ENCODE data around the gene VWF. TPM values are rescaled to one million over a fixed set of nuclear protein-coding genes. Genes with fewer than 3 reads are reported as not detected.

The VWF gene
- total RNA-seq, 4 donors from 2014 or later, result 78.8 to 118 (median 101) TPM

DNA sequence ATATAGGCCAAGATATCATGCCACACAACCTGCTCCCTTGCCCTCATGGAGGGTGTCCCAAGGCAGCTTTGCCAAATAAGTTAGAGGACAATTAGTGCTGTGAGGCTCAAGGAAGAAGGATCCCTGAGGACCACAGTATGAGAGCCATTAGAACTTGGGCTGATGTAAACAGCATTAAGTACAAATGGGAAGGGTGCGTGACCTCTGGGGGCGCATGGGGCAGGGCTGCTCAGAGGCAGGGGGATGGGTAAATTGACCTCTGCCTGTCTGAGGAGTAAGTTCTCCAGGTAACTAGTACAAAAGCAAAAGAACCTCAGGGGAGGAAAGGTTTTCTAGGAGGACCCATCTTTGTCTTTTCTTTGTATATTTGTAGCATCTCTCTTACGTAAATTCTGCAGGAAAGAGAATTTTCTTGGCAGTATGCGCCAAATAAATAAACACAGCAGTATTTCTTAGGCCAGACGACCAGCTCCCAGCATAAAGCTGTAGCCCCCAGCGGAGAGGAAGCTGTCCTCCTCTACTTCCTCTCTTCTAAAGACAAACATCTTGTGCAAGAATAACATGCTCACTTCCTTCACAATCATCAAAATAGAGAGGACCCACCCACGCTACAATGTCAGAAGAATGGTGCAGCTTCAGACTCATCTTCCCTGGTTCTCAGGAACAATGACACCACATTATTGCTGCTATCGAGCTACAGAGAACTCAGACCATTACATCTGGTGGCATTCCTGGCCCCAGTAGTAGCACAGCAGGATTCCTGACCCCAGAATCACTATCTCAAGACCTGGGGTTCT is 16.4 kb upstream of the VWF start:
- in situ Hi-C loops (cut with MboI; ENCODE audit: low sequenced_read_pairs in 4 of 4) (no loop called here), intact Hi-C loops (cut with DNase I; ENCODE audit: low total_unique reads) (no loop called here)
- no peaks in the 10 kb centered on the region for H3K9me3 ChIP-seq
- no peak overlapping the region for H3K4me3 ChIP-seq
- no peaks in the 10 kb centered on the region for H3K27me3 ChIP-seq
- peaks cover 3 to 22% of the 10 kb centered on the region in 2 donors for H3K4me1 ChIP-seq
- DNase-seq, result peak in 1 of 2 donors; percentile 32
- peak in 1 of 2 donors; percentile 19 for TF ChIP-seq POLR2A (IDR thresholded peaks at IDR 0.05)
- TF ChIP-seq, protein P1, sequence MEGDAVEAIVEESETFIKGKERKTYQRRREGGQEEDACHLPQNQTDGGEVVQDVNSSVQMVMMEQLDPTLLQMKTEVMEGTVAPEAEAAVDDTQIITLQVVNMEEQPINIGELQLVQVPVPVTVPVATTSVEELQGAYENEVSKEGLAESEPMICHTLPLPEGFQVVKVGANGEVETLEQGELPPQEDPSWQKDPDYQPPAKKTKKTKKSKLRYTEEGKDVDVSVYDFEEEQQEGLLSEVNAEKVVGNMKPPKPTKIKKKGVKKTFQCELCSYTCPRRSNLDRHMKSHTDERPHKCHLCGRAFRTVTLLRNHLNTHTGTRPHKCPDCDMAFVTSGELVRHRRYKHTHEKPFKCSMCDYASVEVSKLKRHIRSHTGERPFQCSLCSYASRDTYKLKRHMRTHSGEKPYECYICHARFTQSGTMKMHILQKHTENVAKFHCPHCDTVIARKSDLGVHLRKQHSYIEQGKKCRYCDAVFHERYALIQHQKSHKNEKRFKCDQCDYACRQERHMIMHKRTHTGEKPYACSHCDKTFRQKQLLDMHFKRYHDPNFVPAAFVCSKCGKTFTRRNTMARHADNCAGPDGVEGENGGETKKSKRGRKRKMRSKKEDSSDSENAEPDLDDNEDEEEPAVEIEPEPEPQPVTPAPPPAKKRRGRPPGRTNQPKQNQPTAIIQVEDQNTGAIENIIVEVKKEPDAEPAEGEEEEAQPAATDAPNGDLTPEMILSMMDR (IDR thresholded peaks at IDR 0.05 in 4 of 5, conservative IDR thresholded peaks at IDR 0.05 in 1 of 5), result no peak
- H3K27ac ChIP-seq, result peak overlapping the region; percentile 37 to 62 (median 50)
- H3K36me3 ChIP-seq, result no peaks in the 10 kb centered on the region
- peak; percentile 45 to 72 for ATAC-seq

DNA sequence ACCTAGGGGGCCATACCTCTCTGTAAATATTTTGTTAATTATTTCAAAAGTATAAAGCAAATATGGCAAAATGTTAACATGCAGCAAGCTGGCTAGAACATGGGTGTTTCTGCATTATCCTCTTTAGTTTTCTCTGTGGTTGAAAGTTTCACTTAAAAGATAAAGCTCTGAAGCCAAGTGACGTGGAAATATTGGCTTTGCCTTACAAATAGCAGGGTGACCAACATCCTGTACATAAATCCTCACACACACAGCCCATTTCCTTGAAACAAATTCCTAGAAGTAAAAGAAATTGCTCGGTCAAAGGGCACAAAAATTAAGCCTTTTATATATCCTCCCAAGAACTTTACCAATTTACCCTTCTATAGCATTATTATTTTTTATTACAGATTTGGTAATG is 10.6 kb upstream of the VWF start:
- H3K27ac ChIP-seq, result peak overlapping the region in 1 of 4 donors; percentile 52
- peaks cover 0 to 5% of the 10 kb centered on the region in 2 donors for H3K4me1 ChIP-seq
- in situ Hi-C loops (cut with MboI; ENCODE audit: low sequenced_read_pairs in 4 of 4), result no loop called here
- no peak for ATAC-seq
- no peak for TF ChIP-seq POLR2A (IDR thresholded peaks at IDR 0.05)
- TF ChIP-seq, protein P1 (IDR thresholded peaks at IDR 0.05 in 4 of 5, conservative IDR thresholded peaks at IDR 0.05 in 1 of 5), result no peak
- H3K36me3 ChIP-seq, result no peaks in the 10 kb centered on the region
- no peak for DNase-seq
- H3K9me3 ChIP-seq, result no peaks in the 10 kb centered on the region
- intact Hi-C loops (cut with DNase I; ENCODE audit: low total_unique reads), result no loop called here
- H3K4me3 ChIP-seq, result no peak overlapping the region
- no peaks in the 10 kb centered on the region for H3K27me3 ChIP-seq

DNA sequence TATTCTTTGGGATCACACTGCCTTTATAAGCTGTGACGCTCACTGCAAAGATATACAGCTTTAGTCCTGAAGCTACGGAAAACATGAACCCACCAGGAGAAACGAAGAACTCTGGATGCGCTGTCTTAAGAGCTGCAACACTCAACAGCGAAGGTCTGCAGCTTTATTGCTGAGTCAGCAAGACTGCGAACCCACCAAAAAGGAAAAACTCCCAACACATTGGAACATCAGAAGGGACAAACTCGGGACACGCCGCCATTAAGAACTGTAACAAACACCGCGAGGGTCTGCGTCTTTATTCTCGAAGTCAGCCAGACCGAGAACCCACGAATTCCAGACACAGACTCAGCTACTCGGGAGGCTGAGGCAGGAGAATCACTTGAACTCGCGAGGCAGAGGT is 9.2 kb upstream of the VWF start:
- Histone ChIP-seq H3K36me3 (no peaks in the 10 kb centered on the region), H3K27me3 (no peaks in the 10 kb centered on the region), H3K27ac (no peak overlapping the region), H3K9me3 (no peaks in the 10 kb centered on the region), H3K4me1 (no peaks in the 10 kb centered on the region), H3K4me3 (no peak overlapping the region)
- in situ Hi-C loops (cut with MboI; ENCODE audit: low sequenced_read_pairs in 4 of 4), result no loop called here
- TF ChIP-seq POLR2A (IDR thresholded peaks at IDR 0.05), result no peak
- TF ChIP-seq, protein P1 (IDR thresholded peaks at IDR 0.05 in 4 of 5, conservative IDR thresholded peaks at IDR 0.05 in 1 of 5), result no peak
- intact Hi-C loops (cut with DNase I; ENCODE audit: low total_unique reads), result no loop called here
- no peak for DNase-seq
- no peak for ATAC-seq

DNA sequence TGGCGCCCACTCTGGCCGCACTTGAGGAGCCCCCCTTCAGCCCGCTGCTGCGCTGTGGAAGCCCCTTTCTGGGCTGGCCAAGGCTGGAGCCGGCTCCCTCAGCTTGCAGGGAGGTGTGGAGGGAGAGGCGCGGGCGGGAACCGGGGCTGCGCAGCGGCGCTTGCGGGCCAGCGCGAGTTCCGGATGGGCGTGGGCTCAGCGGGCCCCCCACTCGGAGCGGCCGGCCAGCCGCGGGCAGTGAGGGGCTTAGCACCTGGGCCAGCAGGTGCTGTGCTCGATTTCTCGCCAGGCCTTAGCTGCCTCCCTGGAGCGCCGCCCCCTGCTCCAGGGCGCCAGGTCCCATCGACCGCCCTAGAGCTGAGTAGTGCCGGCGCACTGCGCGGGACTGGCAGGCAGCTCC is 8.0 kb upstream of the VWF start:
- no peaks in the 10 kb centered on the region for H3K27me3 ChIP-seq
- no peak overlapping the region for H3K4me3 ChIP-seq
- DNase-seq, result no peak
- in situ Hi-C loops (cut with MboI; ENCODE audit: low sequenced_read_pairs in 4 of 4) (no loop called here), intact Hi-C loops (cut with DNase I; ENCODE audit: low total_unique reads) (no loop called here)
- ATAC-seq, result no peak
- TF ChIP-seq, protein P1 (IDR thresholded peaks at IDR 0.05 in 4 of 5, conservative IDR thresholded peaks at IDR 0.05 in 1 of 5), result no peak
- no peak for TF ChIP-seq POLR2A (IDR thresholded peaks at IDR 0.05)
- no peaks in the 10 kb centered on the region for H3K4me1 ChIP-seq
- no peaks in the 10 kb centered on the region for H3K9me3 ChIP-seq
- H3K36me3 ChIP-seq, result no peaks in the 10 kb centered on the region
- no peak overlapping the region for H3K27ac ChIP-seq

DNA sequence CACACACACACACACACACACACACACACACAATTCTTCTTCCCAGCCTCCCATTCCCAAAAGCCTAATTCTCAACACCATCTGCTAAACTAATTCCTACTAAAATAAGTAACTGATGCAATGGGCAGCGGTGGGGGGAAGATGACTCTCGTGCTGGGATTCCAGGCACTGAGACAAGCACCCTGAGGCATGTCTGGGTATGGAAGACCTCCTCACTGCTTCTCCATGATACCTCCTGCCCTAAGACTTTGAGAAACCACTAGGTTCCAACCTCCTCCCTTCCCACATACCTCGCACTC is 789 bp upstream of the VWF start:
- Histone ChIP-seq H3K4me1 (no peaks in the 10 kb centered on the region), H3K27ac (peak overlapping the region; percentile 62 to 80 (median 74)), H3K4me3 (no peak overlapping the region), H3K36me3 (no peaks in the 10 kb centered on the region), H3K9me3 (no peaks in the 10 kb centered on the region), H3K27me3 (no peaks in the 10 kb centered on the region)
- DNase-seq, result no peak
- in situ Hi-C loops (cut with MboI; ENCODE audit: low sequenced_read_pairs in 4 of 4) (no loop called here), intact Hi-C loops (cut with DNase I; ENCODE audit: low total_unique reads) (no loop called here)
- ATAC-seq, result peak; percentile 50
- TF ChIP-seq POLR2A (IDR thresholded peaks at IDR 0.05), result no peak
- TF ChIP-seq, protein P1 (IDR thresholded peaks at IDR 0.05 in 4 of 5, conservative IDR thresholded peaks at IDR 0.05 in 1 of 5), result no peak

Data from gastrocnemius medialis (tissue), 4 donors.